K562 (cell line): Measurements from ENCODE around the gene NUDT5. TPM values are rescaled to one million over a fixed set of nuclear protein-coding genes. Genes with fewer than 3 reads are reported as not detected.

Source experiments
- DIDO1 ChIP-seq: fragments of 450-650 bp; IDR thresholded peaks from 2 replicates; pipeline ENCODE4 v1.6.1; 2016; ENCODE audit warnings: low read depth, missing biosample characterization, missing genetic modification characterization
- ELF4 ChIP-seq: fragments of 450-650 bp; formaldehyde crosslinking; IDR thresholded peaks from 2 replicates; pipeline ENCODE4 v1.4.0; 2022; ENCODE audit warnings: missing genetic modification characterization
- FOXA1 ChIP-seq: fragments of 450-650 bp; IDR thresholded peaks from 2 replicates; pipeline ENCODE4 v1.6.1; 2016; ENCODE audit warnings: mild to moderate bottlenecking, borderline replicate concordance
- HDAC1 ChIP-seq, 2 experiments: fragments of 450-650 bp; IDR thresholded peaks; 2 replicates each; pipeline ENCODE4 v1.6.1; 2016 to 2017; ENCODE audit warnings: inconsistent platforms in 1 of 2, mild to moderate bottlenecking in 1 of 2, moderate library complexity in 1 of 2
- MLX ChIP-seq, 2 experiments: fragments of 450-650 bp in 1 of 2; sonication (generic) in 1 of 2; formaldehyde crosslinking; conservative IDR thresholded peaks; 2 replicates each; pipeline versions ENCODE4 v1.4.0 to v1.8.1; 2020 to 2022; ENCODE audit warnings: mild to moderate bottlenecking in 1 of 2, missing genetic modification reagents in 1 of 2
- PBX2 ChIP-seq, 2 experiments: IDR thresholded peaks in 1 of 2; conservative IDR thresholded peaks in 1 of 2; 2 replicates each; pipeline ENCODE4 v1.6.1; 2016; ENCODE audit warnings: low read depth in 2 of 2, mild to moderate bottlenecking in 1 of 2, missing compliant biosample characterization in 1 of 2, missing genetic modification characterization in 1 of 2, moderate library complexity in 1 of 2
- PRDM10 ChIP-seq: fragments of 450-650 bp; IDR thresholded peaks from 2 replicates; pipeline ENCODE4 v1.6.1; 2018; ENCODE audit not compliant: partially characterized antibody
- PREB ChIP-seq: sonication (generic); formaldehyde crosslinking; IDR thresholded peaks from 2 replicates; pipeline ENCODE4 v1.8.1; 2023; ENCODE audit warnings: mild to moderate bottlenecking, missing genetic modification reagents
- RBM14 ChIP-seq: fragments of 200-400 bp; formaldehyde crosslinking; IDR thresholded peaks from 2 replicates; pipeline ENCODE4 v1.6.1; 2018; ENCODE audit warnings: low read depth, mild to moderate bottlenecking, low read length, moderate library complexity, borderline replicate concordance; ENCODE audit not compliant: insufficient read depth
- SMARCB1 ChIP-seq: IDR thresholded peaks from 2 replicates; pipeline ENCODE4 v1.6.1; 2011; ENCODE audit warnings: improper control_type of control experiment, low read depth; ENCODE audit not compliant: insufficient read length
- SMARCC2 ChIP-seq: fragments of 450-650 bp; IDR thresholded peaks from 2 replicates; pipeline ENCODE4 v1.6.1; 2017; ENCODE audit warnings: antibody characterized with exemption, moderate library complexity, mild to moderate bottlenecking, low read depth
- SOX6 ChIP-seq: fragments of 450-650 bp; IDR thresholded peaks from 2 replicates; pipeline ENCODE4 v1.6.1; 2014; ENCODE audit warnings: mild to moderate bottlenecking
- SRSF7 ChIP-seq: fragments of 200-400 bp; formaldehyde crosslinking; optimal IDR thresholded peaks from 2 replicates; pipeline ENCODE3; 2017; ENCODE audit warnings: mild to moderate bottlenecking, low read depth, low read length
- YBX1 ChIP-seq: fragments of 450-650 bp; IDR thresholded peaks from 2 replicates; pipeline ENCODE4 v1.7.1; 2016; ENCODE audit warnings: mild to moderate bottlenecking
- ZNF133 ChIP-seq: fragments of 250-450 bp; sonication (Bioruptor Pico); IDR thresholded peaks from 2 replicates; pipeline ENCODE4 v1.4.0; 2020; ENCODE audit warnings: mild to moderate bottlenecking
- ZNF449 ChIP-seq: fragments of 250-450 bp; sonication (Bioruptor Pico); IDR thresholded peaks from 2 replicates; pipeline ENCODE4 v1.8.0; 2022; ENCODE audit warnings: moderate library complexity, mild to moderate bottlenecking, inconsistent platforms
- ZNF79 ChIP-seq: fragments of 250-450 bp; sonication (Bioruptor Pico); IDR thresholded peaks from 2 replicates; pipeline ENCODE4 v1.4.0; 2020; ENCODE audit warnings: low read depth, mild to moderate bottlenecking, moderate library complexity
- polyA plus RNA-seq, 8 experiments: library from polyadenylated mRNA; depleted of rRNA in 4 of 8; stranded (reverse) in 5 of 8; unstranded in 3 of 8; fragments of >200 nt; fragmentation: Nextera tagmentation in 2 of 8; fragmentation: Illumina TruSeq in 1 of 8; extraction: Ambion mirVana in 2 of 8; extraction: Trizol in 1 of 8; gene quantifications; 2 replicates each; pipeline versions ENCODE4 v1.2.1 to v1.2.3, GENCODE V29; 2011 to 2014; ENCODE audit warnings: inconsistent platforms in 1 of 8, missing spikeins in 1 of 8
- total RNA-seq, 7 experiments: library from RNA; depleted of rRNA in 6 of 7; stranded (reverse); fragments of >200 nt in 6 of 7; fragmentation: Illumina TruSeq in 2 of 7; extraction: Trizol in 2 of 7; gene quantifications; 2 replicates each; pipeline versions ENCODE4 v1.2.1 to v1.2.3, GENCODE V29; 2011 to 2021; ENCODE audit warnings: low replicate concordance in 1 of 7

Gene NUDT5
- total and polyA plus RNA-seq, 9 of the 15 experiments (the other 6 are each of a cell fraction or from before 2014, with no cell fraction given): 87.7 to 422 (median 186) TPM

- TF ChIP-seq PRDM10 (no peak), RBM14 (no peak), HDAC1 (IDR thresholded peaks at IDR 0.05) (peak in 1 of 2 experiments; percentile 53; a peak in 2 of 4 replicates), SMARCC2 (no peak), SMARCB1 (no peak), DIDO1 (tag) (no peak), ZNF449 (CRISPR knock-in tag) (no peak), SOX6 (no peak), ELF4 (no peak), PREB (CRISPR knock-in tag) (no peak), YBX1 (no peak), ZNF133 (CRISPR knock-in tag) (no peak), FOXA1 (no peak), ZNF79 (CRISPR knock-in tag) (no peak), PBX2 (CRISPR knock-in tag; IDR thresholded peaks at IDR 0.05; ENCODE audit: low read depth) (no peak), PBX2 (tag; conservative IDR thresholded peaks at IDR 0.05; ENCODE audit: low read depth) (no peak), SRSF7 (no peak), MLX (CRISPR knock-in tag; conservative IDR thresholded peaks at IDR 0.05) (no peak)
These were observed 66.2 kb downstream of the NUDT5 start, which contains the start of gene SEC61A2 (continued) for GRCh38 chr10:12129222-12130111.
